Stomach (tissue), 4 donors: Measurements from ENCODE around the gene THADA.

Experiments used
- EP300 ChIP-seq: sonication (generic); formaldehyde crosslinking; IDR thresholded peaks from one replicate; pipeline ENCODE4 v1.6.1; 2017; ENCODE audit warnings: antibody characterized with exemption
- TF ChIP-seq, protein P1 (sequence below), 7 experiments: fragments of 450-650 bp in 4 of 7; fragments of 200-600 bp in 3 of 7; sonication (generic) in 3 of 7; IDR thresholded peaks; one replicate each; pipeline ENCODE4 v1.5.1; 2016 to 2019; ENCODE audit warnings: antibody characterized with exemption in 7 of 7, control low read depth in 2 of 7, mild to moderate bottlenecking in 1 of 7

DNA sequence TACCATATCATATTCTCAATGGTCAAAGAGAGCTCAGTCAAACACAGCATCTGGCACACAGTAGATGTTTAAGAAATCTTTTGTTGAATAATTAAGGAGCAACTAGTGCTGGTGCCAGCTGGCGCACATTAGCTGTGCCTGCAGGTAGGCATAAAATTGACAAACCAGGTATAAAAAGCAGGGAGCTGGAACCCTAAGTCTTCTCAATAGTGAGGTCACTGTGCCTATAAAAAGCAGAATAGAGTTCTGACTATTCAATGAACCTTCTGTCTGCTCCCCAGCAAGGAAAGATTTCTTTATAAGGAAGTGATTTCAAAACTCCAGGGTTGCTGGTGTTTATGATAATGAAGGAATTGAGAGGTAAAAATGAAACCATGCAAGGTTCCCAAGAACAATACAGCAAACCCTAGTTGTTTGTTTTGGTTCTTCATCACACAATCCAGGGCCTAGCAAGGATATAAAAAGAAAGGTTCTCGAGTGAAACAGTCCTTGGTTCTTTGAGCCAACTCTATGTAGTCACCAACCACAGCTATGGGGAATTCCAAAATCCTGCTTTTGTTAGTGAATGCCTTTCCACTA is 76.1 kb downstream of the THADA start:
- no peak for TF ChIP-seq EP300
- TF ChIP-seq, protein P1, sequence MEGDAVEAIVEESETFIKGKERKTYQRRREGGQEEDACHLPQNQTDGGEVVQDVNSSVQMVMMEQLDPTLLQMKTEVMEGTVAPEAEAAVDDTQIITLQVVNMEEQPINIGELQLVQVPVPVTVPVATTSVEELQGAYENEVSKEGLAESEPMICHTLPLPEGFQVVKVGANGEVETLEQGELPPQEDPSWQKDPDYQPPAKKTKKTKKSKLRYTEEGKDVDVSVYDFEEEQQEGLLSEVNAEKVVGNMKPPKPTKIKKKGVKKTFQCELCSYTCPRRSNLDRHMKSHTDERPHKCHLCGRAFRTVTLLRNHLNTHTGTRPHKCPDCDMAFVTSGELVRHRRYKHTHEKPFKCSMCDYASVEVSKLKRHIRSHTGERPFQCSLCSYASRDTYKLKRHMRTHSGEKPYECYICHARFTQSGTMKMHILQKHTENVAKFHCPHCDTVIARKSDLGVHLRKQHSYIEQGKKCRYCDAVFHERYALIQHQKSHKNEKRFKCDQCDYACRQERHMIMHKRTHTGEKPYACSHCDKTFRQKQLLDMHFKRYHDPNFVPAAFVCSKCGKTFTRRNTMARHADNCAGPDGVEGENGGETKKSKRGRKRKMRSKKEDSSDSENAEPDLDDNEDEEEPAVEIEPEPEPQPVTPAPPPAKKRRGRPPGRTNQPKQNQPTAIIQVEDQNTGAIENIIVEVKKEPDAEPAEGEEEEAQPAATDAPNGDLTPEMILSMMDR (IDR thresholded peaks at IDR 0.05): no peak
